PC-9 (cell line): ENCODE measurements around the gene WDR20.

Source experiments
- CTCF ChIP-seq: fragments of 200-600 bp; sonication (generic); conservative IDR thresholded peaks from 2 replicates; pipeline ENCODE4 v1.6.1; 2017; ENCODE audit warnings: mixed run types, antibody characterized with exemption, mild to moderate bottlenecking, moderate library complexity
- EZH2 ChIP-seq: fragments of 200-600 bp; sonication (generic); IDR thresholded peaks from 2 replicates; pipeline ENCODE4 v1.8.0; 2017; ENCODE audit warnings: antibody characterized with exemption, low read depth

GRCh38 chr14:102197317-102197853, 57.7 kb downstream of the WDR20 start:
- TF ChIP-seq CTCF = no peak
- no peak for TF ChIP-seq EZH2
